K562 (cell line): Measurements from ENCODE around the gene BCORL1. TPM values are rescaled to one million over a fixed set of nuclear protein-coding genes. Genes with fewer than 3 reads are reported as not detected.
A peak's percentile ranks its signal among the peaks of the same experiment; 100 is the strongest.

Source experiments
- ATAC-seq: fragments of 200-7000 bp; cut with Tn5 transposase; 3 replicates; pipeline ENCODE4 v1.9.1; 2020; ENCODE audit warnings: moderate library complexity
- BruUV-seq: library from RNA; stranded (reverse); fragments of 400-500 nt; replicated peaks from 2 replicates; lab custom pipeline; 2021; lab: Mats Ljungman, UMichigan
- CTCF ChIA-PET: fragments of 300-600 bp; formaldehyde crosslinking; extraction: SDS; loops from one replicate; lab custom pipeline; 2021; ENCODE audit warnings: low intra/inter-chr PET ratio; lab: Yijun Ruan, JAX
- POLR2A ChIA-PET: fragments of 300-600, 350-650 bp; sonication (Branson Sonifier 250); formaldehyde crosslinking; extraction: SDS; loops from one replicate; lab custom pipeline; 2021; ENCODE audit warnings: antibody characterized with exemption, inconsistent platforms; lab: Yijun Ruan, JAX
- DNase-seq, 4 experiments: peaks; one replicate each; pipeline versions ENCODE4 v3.0.0 to v3.0.0-alpha.2; 2011 to 2018; ENCODE audit warnings: low spot score in 3 of 4, mixed read lengths in 3 of 4; ENCODE audit errors: extremely low read depth in 1 of 4
- FAIRE-seq: peaks from 2 replicates; lab custom pipeline; 2011; peaks lifted over from hg19 to GRCh38; lab: Jason Lieb, UNC
- H2AFZ ChIP-seq: 2 replicates; pipeline ENCODE4 v1.6.0; 2011; ENCODE audit warnings: low read depth, low read length, control low read depth, inconsistent platforms
- H3K27ac ChIP-seq: fragments of 200-600 bp; 3 replicates; pipeline ENCODE4 v1.8.0; 2011; ENCODE audit warnings: low read depth, mild to moderate bottlenecking, control low read depth, inconsistent platforms, low read length, moderate library complexity, mixed read lengths; ENCODE audit errors: extremely low read depth
- H3K27me3 ChIP-seq, 2 experiments: fragments of 300-600 bp in 1 of 2; 2 replicates in 1 of 2; 3 replicates in 1 of 2; pipeline versions ENCODE4 v1.6.0 to v1.8.0; 2011; ENCODE audit warnings: inconsistent platforms in 2 of 2, low read length in 2 of 2, mild to moderate bottlenecking in 1 of 2, mixed read lengths in 1 of 2, moderate library complexity in 1 of 2; ENCODE audit not compliant: control insufficient read depth in 2 of 2, insufficient read depth in 2 of 2
- H3K36me3 ChIP-seq: fragments of 300-600 bp; 3 replicates; pipeline ENCODE4 v1.8.0; 2011; ENCODE audit warnings: mild to moderate bottlenecking, low read length, inconsistent platforms; ENCODE audit not compliant: control insufficient read depth, insufficient read depth
- H3K4me1 ChIP-seq, 2 experiments: fragments of 200-600 bp in 1 of 2; replicated peaks in 1 of 2; 2 replicates in 1 of 2; 3 replicates in 1 of 2; pipeline versions ENCODE4 v1.5.1 to v1.8.0; 2011; ENCODE audit warnings: inconsistent platforms in 2 of 2, low read length in 2 of 2, mild to moderate bottlenecking in 1 of 2, mixed read lengths in 1 of 2, moderate library complexity in 1 of 2; ENCODE audit not compliant: control insufficient read depth in 2 of 2, insufficient read depth in 2 of 2
- H3K4me2 ChIP-seq: 2 replicates; pipeline ENCODE4 v1.6.1; 2011; ENCODE audit warnings: low read length, control low read depth, inconsistent platforms, mixed read lengths; ENCODE audit not compliant: insufficient read depth
- H3K4me3 ChIP-seq: fragments of 200-600 bp; sonication (generic), shearing (Covaris generic); 2 replicates; pipeline ENCODE4 v1.5.1; 2016; ENCODE audit warnings: control low read depth, inconsistent platforms
- H3K79me2 ChIP-seq: fragments of 200-600 bp; 3 replicates; pipeline ENCODE4 v1.8.0; 2011; ENCODE audit warnings: low read length, inconsistent platforms; ENCODE audit not compliant: control insufficient read depth, insufficient read depth
- H3K9ac ChIP-seq, 2 experiments: 2 replicates each; pipeline versions ENCODE4 v1.6.0 to v1.6.1; 2011; ENCODE audit warnings: low read depth in 2 of 2, low read length in 2 of 2, control low read depth in 1 of 2, inconsistent platforms in 1 of 2, mild to moderate bottlenecking in 1 of 2, mixed read lengths in 1 of 2; ENCODE audit not compliant: insufficient read depth in 1 of 2
- H3K9me1 ChIP-seq: one replicate; pipeline ENCODE4 v1.6.0; 2011; ENCODE audit warnings: inconsistent platforms, mild to moderate bottlenecking, low read length, moderate library complexity; ENCODE audit not compliant: control insufficient read depth, insufficient read depth
- H3K9me3 ChIP-seq: replicated peaks from 2 replicates; pipeline ENCODE4 v1.5.1; 2011; ENCODE audit warnings: low read depth, low read length, inconsistent platforms; ENCODE audit not compliant: control insufficient read depth, insufficient read depth
- H4K20me1 ChIP-seq: replicated peaks from 2 replicates; pipeline ENCODE4 v1.6.1; 2011; ENCODE audit warnings: low read length, inconsistent platforms, mixed read lengths; ENCODE audit not compliant: control insufficient read depth, insufficient read depth
- DMBX1 ChIP-seq: fragments of 250-450 bp; sonication (Bioruptor Pico); IDR thresholded peaks from 2 replicates; pipeline ENCODE4 v1.8.0; 2022; ENCODE audit warnings: inconsistent platforms, mild to moderate bottlenecking, moderate library complexity, borderline replicate concordance
- EP400 ChIP-seq: fragments of 450-650 bp; IDR thresholded peaks from 2 replicates; pipeline ENCODE4 v1.6.1; 2017; ENCODE audit warnings: antibody characterized with exemption, mild to moderate bottlenecking, moderate library complexity
- NFXL1 ChIP-seq: fragments of 450-650 bp; formaldehyde crosslinking; IDR thresholded peaks from 2 replicates; pipeline ENCODE4 v1.4.0; 2021; ENCODE audit warnings: mild to moderate bottlenecking
- POLR2G ChIP-seq: fragments of 200-400 bp; formaldehyde crosslinking; IDR thresholded peaks from 2 replicates; pipeline ENCODE4 v1.6.1; 2017; ENCODE audit warnings: low read depth, mild to moderate bottlenecking, antibody characterized with exemption, low read length, moderate library complexity
- ZBTB5 ChIP-seq: fragments of 450-650 bp; IDR thresholded peaks from 2 replicates; pipeline ENCODE4 v1.6.1; 2017; ENCODE audit warnings: antibody characterized with exemption
- ZBTB8A ChIP-seq: fragments of 450-650 bp; IDR thresholded peaks from 2 replicates; pipeline ENCODE4 v1.6.1; 2018; ENCODE audit warnings: mild to moderate bottlenecking, moderate library complexity; ENCODE audit not compliant: partially characterized antibody
- ZFP30 ChIP-seq: fragments of 250-450 bp; sonication (Bioruptor Pico); IDR thresholded peaks from 2 replicates; pipeline ENCODE4 v1.8.0; 2022; ENCODE audit warnings: moderate library complexity, mild to moderate bottlenecking, inconsistent platforms, borderline replicate concordance
- ZNF695 ChIP-seq: fragments of 450-650 bp; formaldehyde crosslinking; IDR thresholded peaks from 2 replicates; pipeline ENCODE4 v1.4.0; 2020; ENCODE audit warnings: mild to moderate bottlenecking, moderate library complexity
- WGBS: fragments of 100-300 bp; shearing (Covaris generic); methylation state at CpG from one replicate; pipeline ENCODE4 v1.1.6; 2016; ENCODE audit warnings: low coverage, mixed read lengths; ENCODE audit not compliant: insufficient coverage; ENCODE audit errors: missing lambda C conversion rate; 5-methylcytosine and 5-hydroxymethylcytosine counted together
- in situ Hi-C: fragments of 300-500 bp; cut with MboI; formaldehyde crosslinking; loops from 4 replicates; pipeline ENCODE4 v1.15.0; 2018; ENCODE audit warnings: inconsistent platforms, mixed read lengths
- intact Hi-C: fragments of 100-400 bp; cut with micrococcal nuclease; formaldehyde crosslinking; loops from 2 replicates; pipeline ENCODE4 v1.14.2; 2022
- polyA plus RNA-seq, 8 experiments: library from polyadenylated mRNA; depleted of rRNA in 4 of 8; stranded (reverse) in 5 of 8; unstranded in 3 of 8; fragments of >200 nt; fragmentation: Nextera tagmentation in 2 of 8; fragmentation: Illumina TruSeq in 1 of 8; extraction: Ambion mirVana in 2 of 8; extraction: Trizol in 1 of 8; gene quantifications; 2 replicates each; pipeline versions ENCODE4 v1.2.1 to v1.2.3, GENCODE V29; 2011 to 2014; ENCODE audit warnings: inconsistent platforms in 1 of 8, missing spikeins in 1 of 8
- total RNA-seq, 7 experiments: library from RNA; depleted of rRNA in 6 of 7; stranded (reverse); fragments of >200 nt in 6 of 7; fragmentation: Illumina TruSeq in 2 of 7; extraction: Trizol in 2 of 7; gene quantifications; 2 replicates each; pipeline versions ENCODE4 v1.2.1 to v1.2.3, GENCODE V29; 2011 to 2021; ENCODE audit warnings: low replicate concordance in 1 of 7
- TF ChIP-seq, protein P1 (sequence below): sonication (generic); formaldehyde crosslinking; IDR thresholded peaks from 2 replicates; pipeline ENCODE4 v1.8.0; 2022; ENCODE audit warnings: mild to moderate bottlenecking, missing genetic modification reagents
- TF ChIP-seq, protein P2 (sequence below): fragments of 450-650 bp; IDR thresholded peaks from 2 replicates; pipeline ENCODE4 v1.6.1; 2016; ENCODE audit warnings: low read depth

BCORL1 gene
- total and polyA plus RNA-seq, 9 of the 15 experiments (the other 6 are each of a cell fraction or from before 2014, with no cell fraction given), result 0.48 to 29.6 (median 2.1) TPM

GRCh38 chrX:130086447-130087206 lies 104.2 kb downstream of the BCORL1 start:
- Histone ChIP-seq H3K4me3 (no peak overlapping the region), H3K4me2 (no peak overlapping the region), H3K79me2 (peaks cover 89% of the 10 kb centered on the region), H3K9me1 (peaks cover 7% of the 10 kb centered on the region), H3K9ac (peak overlapping the region in 1 of 2 experiments; percentile 68; a peak in 2 of 4 replicates), H4K20me1 (peaks cover 7% of the 10 kb centered on the region; the same call in 1 of the 2 replicates), H3K27me3 (no peaks in the 10 kb centered on the region), H3K4me1 (peaks cover 61 to 65% of the 10 kb centered on the region in 2 experiments), H3K27ac (peak overlapping the region; percentile 38; the same call in 1 of the 3 replicates), H3K36me3 (peaks cover 36% of the 10 kb centered on the region; the same call in 2 of the 3 replicates), H2AFZ (no peak overlapping the region), H3K9me3 (no peaks in the 10 kb centered on the region)
- ATAC-seq (no peak), DNase-seq (peak in 1 of 4 experiments; percentile 15), FAIRE-seq (no peak)
- intact Hi-C loops (loop anchor here (5.0 kb wide), 1 partner anchor 181 kb away; the partner anchor contains the start of gene ZNF280C), in situ Hi-C loops (no loop called here)
- WGBS, result 75% methylated on average over 9 of the region's 13 CpGs
- ChIA-PET POLR2A (interaction anchor here (1.1 to 1.5 kb wide), 3 partner anchors 12 to 36 kb away, joined by 3 read pairs; no protein-coding TSS in a partner anchor), CTCF (no interaction called here)
- no TSS peak for BruUV-seq
- TF ChIP-seq ZBTB5 (no peak), EP400 (no peak), DMBX1 (CRISPR knock-in tag) (no peak), ZBTB8A (no peak), POLR2G (0 out of 2 replicates have a peak, but pooled peaks have one; percentile 17), NFXL1 (CRISPR knock-in tag) (no peak), ZNF695 (CRISPR knock-in tag) (no peak), ZFP30 (no peak)
- TF ChIP-seq, protein P1, sequence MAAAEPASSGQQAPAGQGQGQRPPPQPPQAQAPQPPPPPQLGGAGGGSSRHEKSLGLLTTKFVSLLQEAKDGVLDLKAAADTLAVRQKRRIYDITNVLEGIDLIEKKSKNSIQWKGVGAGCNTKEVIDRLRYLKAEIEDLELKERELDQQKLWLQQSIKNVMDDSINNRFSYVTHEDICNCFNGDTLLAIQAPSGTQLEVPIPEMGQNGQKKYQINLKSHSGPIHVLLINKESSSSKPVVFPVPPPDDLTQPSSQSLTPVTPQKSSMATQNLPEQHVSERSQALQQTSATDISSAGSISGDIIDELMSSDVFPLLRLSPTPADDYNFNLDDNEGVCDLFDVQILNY, result no peak
- TF ChIP-seq, protein P2, sequence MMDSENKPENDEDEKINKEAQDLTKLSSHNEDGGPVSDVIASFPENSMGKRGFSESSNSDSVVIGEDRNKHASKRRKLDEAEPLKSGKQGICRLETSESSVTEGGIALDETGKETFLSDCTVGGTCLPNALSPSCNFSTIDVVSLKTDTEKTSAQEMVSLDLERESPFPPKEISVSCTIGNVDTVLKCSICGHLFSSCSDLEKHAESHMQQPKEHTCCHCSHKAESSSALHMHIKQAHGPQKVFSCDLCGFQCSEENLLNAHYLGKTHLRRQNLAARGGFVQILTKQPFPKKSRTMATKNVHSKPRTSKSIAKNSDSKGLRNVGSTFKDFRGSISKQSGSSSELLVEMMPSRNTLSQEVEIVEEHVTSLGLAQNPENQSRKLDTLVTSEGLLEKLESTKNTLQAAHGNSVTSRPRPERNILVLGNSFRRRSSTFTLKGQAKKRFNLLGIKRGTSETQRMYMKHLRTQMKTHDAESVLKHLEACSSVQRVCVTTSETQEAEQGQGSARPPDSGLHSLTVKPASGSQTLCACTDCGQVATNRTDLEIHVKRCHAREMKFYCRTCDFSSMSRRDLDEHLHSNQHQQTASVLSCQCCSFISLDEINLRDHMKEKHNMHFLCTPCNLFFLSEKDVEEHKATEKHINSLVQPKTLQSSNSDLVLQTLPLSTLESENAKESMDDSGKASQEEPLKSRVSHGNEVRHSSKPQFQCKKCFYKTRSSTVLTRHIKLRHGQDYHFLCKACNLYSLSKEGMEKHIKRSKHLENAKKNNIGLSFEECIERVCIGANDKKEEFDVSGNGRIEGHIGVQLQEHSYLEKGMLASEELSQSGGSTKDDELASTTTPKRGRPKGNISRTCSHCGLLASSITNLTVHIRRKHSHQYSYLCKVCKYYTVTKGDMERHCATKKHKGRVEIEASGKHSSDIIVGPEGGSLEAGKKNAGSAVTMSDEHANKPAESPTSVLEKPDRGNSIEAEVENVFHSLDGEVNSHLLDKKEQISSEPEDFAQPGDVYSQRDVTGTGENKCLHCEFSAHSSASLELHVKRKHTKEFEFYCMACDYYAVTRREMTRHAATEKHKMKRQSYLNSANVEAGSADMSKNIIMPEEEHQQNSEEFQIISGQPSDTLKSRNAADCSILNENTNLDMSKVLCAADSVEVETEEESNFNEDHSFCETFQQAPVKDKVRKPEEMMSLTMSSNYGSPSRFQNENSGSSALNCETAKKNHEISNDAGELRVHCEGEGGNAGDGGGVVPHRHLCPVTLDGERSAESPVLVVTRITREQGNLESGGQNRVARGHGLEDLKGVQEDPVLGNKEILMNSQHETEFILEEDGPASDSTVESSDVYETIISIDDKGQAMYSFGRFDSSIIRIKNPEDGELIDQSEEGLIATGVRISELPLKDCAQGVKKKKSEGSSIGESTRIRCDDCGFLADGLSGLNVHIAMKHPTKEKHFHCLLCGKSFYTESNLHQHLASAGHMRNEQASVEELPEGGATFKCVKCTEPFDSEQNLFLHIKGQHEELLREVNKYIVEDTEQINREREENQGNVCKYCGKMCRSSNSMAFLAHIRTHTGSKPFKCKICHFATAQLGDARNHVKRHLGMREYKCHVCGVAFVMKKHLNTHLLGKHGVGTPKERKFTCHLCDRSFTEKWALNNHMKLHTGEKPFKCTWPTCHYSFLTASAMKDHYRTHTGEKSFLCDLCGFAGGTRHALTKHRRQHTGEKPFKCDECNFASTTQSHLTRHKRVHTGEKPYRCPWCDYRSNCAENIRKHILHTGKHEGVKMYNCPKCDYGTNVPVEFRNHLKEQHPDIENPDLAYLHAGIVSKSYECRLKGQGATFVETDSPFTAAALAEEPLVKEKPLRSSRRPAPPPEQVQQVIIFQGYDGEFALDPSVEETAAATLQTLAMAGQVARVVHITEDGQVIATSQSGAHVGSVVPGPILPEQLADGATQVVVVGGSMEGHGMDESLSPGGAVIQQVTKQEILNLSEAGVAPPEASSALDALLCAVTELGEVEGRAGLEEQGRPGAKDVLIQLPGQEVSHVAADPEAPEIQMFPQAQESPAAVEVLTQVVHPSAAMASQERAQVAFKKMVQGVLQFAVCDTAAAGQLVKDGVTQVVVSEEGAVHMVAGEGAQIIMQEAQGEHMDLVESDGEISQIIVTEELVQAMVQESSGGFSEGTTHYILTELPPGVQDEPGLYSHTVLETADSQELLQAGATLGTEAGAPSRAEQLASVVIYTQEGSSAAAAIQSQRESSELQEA, result no peak
